ENCODE results near the gene MCRIP1. TPM values are rescaled to one million over a fixed set of nuclear protein-coding genes. Genes with fewer than 3 reads are reported as not detected.
A peak's percentile ranks its signal among the peaks of the same experiment; 100 is the strongest.

The MCRIP1 gene
- total and polyA plus RNA-seq, 2 of the 13 experiments (the other 11 are each of a cell fraction or from before 2014, with no cell fraction given): 79.7 to 84.9 TPM

- TF ChIP-seq GPBP1L1 (CRISPR knock-in tag; IDR thresholded peaks at IDR 0.05): no peak
- TF ChIP-seq RXRA (CRISPR knock-in tag; IDR thresholded peaks at IDR 0.05): peak; percentile 54
- no peak for TF ChIP-seq NFATC3 (CRISPR knock-in tag; IDR thresholded peaks at IDR 0.05)
- TF ChIP-seq ZNF547 (CRISPR knock-in tag; IDR thresholded peaks at IDR 0.05): peak; percentile 43; the same call in 1 of the 2 replicates
- no peak for TF ChIP-seq ZNF720 (CRISPR knock-in tag; IDR thresholded peaks at IDR 0.05)
- TF ChIP-seq MEIS2 (CRISPR knock-in tag; IDR thresholded peaks at IDR 0.05): 0 out of 2 replicates have a peak, but pooled peaks have one; percentile 32
- TF ChIP-seq ARID4A (CRISPR knock-in tag; IDR thresholded peaks at IDR 0.05; ENCODE audit: borderline replicate concordance): peak; percentile 32; the same call in 1 of the 2 replicates
- TF ChIP-seq IRF2 (CRISPR knock-in tag; IDR thresholded peaks at IDR 0.05): no peak
- TF ChIP-seq ZNF30 (CRISPR knock-in tag; IDR thresholded peaks at IDR 0.05): no peak
- no peak for TF ChIP-seq KLF15 (CRISPR knock-in tag; IDR thresholded peaks at IDR 0.05; ENCODE audit: borderline replicate concordance)
- no peak for TF ChIP-seq ZHX1 (CRISPR knock-in tag; IDR thresholded peaks at IDR 0.05; ENCODE audit: low read depth)
- TF ChIP-seq ZNF282 (IDR thresholded peaks at IDR 0.05; ENCODE audit: partially characterized antibody): no peak
- no peak for TF ChIP-seq ZNF709 (CRISPR knock-in tag; IDR thresholded peaks at IDR 0.05)
- no peak for TF ChIP-seq MYC (CRISPR knock-in tag; IDR thresholded peaks at IDR 0.05; ENCODE audit: borderline replicate concordance)
- no peak for TF ChIP-seq HNRNPH1 (optimal IDR thresholded peaks at IDR 0.05; ENCODE audit: low read depth, low read length)
- 0 out of 2 replicates have a peak, but pooled peaks have one; percentile 57 for TF ChIP-seq ZBTB7A (CRISPR knock-in tag; IDR thresholded peaks at IDR 0.05)
- no peak for TF ChIP-seq FOXO1 (CRISPR knock-in tag; IDR thresholded peaks at IDR 0.05)
- 0 out of 2 replicates have a peak, but pooled peaks have one; percentile 30 for TF ChIP-seq ISL2 (CRISPR knock-in tag; IDR thresholded peaks at IDR 0.05)
- no peak for TF ChIP-seq ZNF510 (CRISPR knock-in tag; IDR thresholded peaks at IDR 0.05; ENCODE audit: low read depth)
- peak; percentile 34; the same call in 1 of the 2 replicates for TF ChIP-seq ZNF274 (CRISPR knock-in tag; IDR thresholded peaks at IDR 0.05)
These were observed 28.3 kb downstream of the MCRIP1 start (continued) for GRCh38 chr17:81804559-81805399.
